ENCODE measurements around the gene METTL8. TPM values are rescaled to one million over a fixed set of nuclear protein-coding genes. Genes with fewer than 3 reads are reported as not detected.
A peak's percentile ranks its signal among the peaks of the same experiment; 100 is the strongest.
"Not testable (repeated sequence)": the region's sequence is repeated elsewhere in the genome, so short reads cannot be mapped to it uniquely, and the experiment has no call there.

Gene METTL8
- total RNA-seq, 1 donor from 2014 or later = 8.7 TPM

GRCh38 chr2:171315781-171316180, 118.0 kb downstream of the METTL8 start:
- peak in 1 of 2 donors; percentile 37 for DNase-seq (ENCODE audit: low read depth in 2 of 2)

- DNase-seq (ENCODE audit: low read depth in 2 of 2) = not testable (repeated sequence)
These were observed 121.6 kb downstream of the METTL8 start for GRCh38 chr2:171312182-171312581.

- DNase-seq (ENCODE audit: low read depth in 2 of 2) = not testable (repeated sequence)
These were observed 122.2 kb downstream of the METTL8 start for GRCh38 chr2:171311589-171311988.

- no peak for DNase-seq (ENCODE audit: low read depth in 2 of 2)
These were observed 122.9 kb downstream of the METTL8 start for GRCh38 chr2:171310889-171311288.

GRCh38 chr2:171309455-171310286, 124.1 kb downstream of the METTL8 start:
- no peak for DNase-seq (ENCODE audit: low read depth in 2 of 2)

GRCh38 chr2:171308280-171309054, 125.3 kb downstream of the METTL8 start:
- no peak for DNase-seq (ENCODE audit: low read depth in 2 of 2)

- DNase-seq (ENCODE audit: low read depth in 2 of 2) = no peak
These were observed 126.2 kb downstream of the METTL8 start for GRCh38 chr2:171307560-171307959.

GRCh38 chr2:171297956-171298355, 135.8 kb downstream of the METTL8 start:
- DNase-seq (ENCODE audit: low read depth in 2 of 2) = no peak

- DNase-seq (ENCODE audit: low read depth in 2 of 2) = no peak
These were observed 139.2 kb downstream of the METTL8 start for GRCh38 chr2:171294608-171295007.

- no peak for DNase-seq (ENCODE audit: low read depth in 2 of 2)
These were observed 140.1 kb downstream of the METTL8 start for GRCh38 chr2:171293661-171294060.

- DNase-seq (ENCODE audit: low read depth in 2 of 2) = no peak
These were observed 143.8 kb downstream of the METTL8 start for GRCh38 chr2:171289991-171290390.

GRCh38 chr2:171289316-171289715, 144.5 kb downstream of the METTL8 start:
- no peak for DNase-seq (ENCODE audit: low read depth in 2 of 2)

- no peak for DNase-seq (ENCODE audit: low read depth in 2 of 2)
These were observed 146.2 kb downstream of the METTL8 start for GRCh38 chr2:171287611-171288010.

GRCh38 chr2:171287036-171287571, 146.7 kb downstream of the METTL8 start:
- no peak for DNase-seq (ENCODE audit: low read depth in 2 of 2)

- no peak for DNase-seq (ENCODE audit: low read depth in 2 of 2)
These were observed 152.7 kb downstream of the METTL8 start for GRCh38 chr2:171281110-171281509.

GRCh38 chr2:171279983-171280790, 153.6 kb downstream of the METTL8 start:
- DNase-seq (ENCODE audit: low read depth in 2 of 2) = no peak

- no peak for DNase-seq (ENCODE audit: low read depth in 2 of 2)
These were observed 159.0 kb downstream of the METTL8 start for GRCh38 chr2:171274757-171275156.

- peak; percentile 79 to 82 for DNase-seq (ENCODE audit: low read depth in 2 of 2)
These were observed 161.8 kb downstream of the METTL8 start for GRCh38 chr2:171271971-171272436.

- no peak for DNase-seq (ENCODE audit: low read depth in 2 of 2)
These were observed 162.4 kb downstream of the METTL8 start for GRCh38 chr2:171271386-171271785.

- no peak for DNase-seq (ENCODE audit: low read depth in 2 of 2)
These were observed 165.7 kb downstream of the METTL8 start for GRCh38 chr2:171267855-171268629.
